HPDE6-E6E7 (cell line): ENCODE data around the gene PFN4.
"Not testable (repeated sequence)": the region's sequence is repeated elsewhere in the genome, so short reads cannot be mapped to it uniquely, and the experiment has no call there.

Experiments
- DNase-seq: peaks from one replicate; pipeline ENCODE4 v3.0.0; 2011; ENCODE audit warnings: missing footprints; ENCODE audit errors: extremely low spot score

Gene PFN4

GRCh38 chr2:24123195-24123921 is at the start of gene PFN4, which contains the start of gene FAM228B:
Gene PFN4 (minus strand): TSS chr2:24123334. CDS start chr2:24122535, 799 bp downstream.
Gene FAM228B (plus strand): TSS chr2:24123469. CDS start chr2:24124362, 893 bp downstream.
- peak; percentile 76 for DNase-seq

- DNase-seq, result no peak
Observed at GRCh38 chr2:24169023-24169422, 45.9 kb upstream of the PFN4 start.

DNA sequence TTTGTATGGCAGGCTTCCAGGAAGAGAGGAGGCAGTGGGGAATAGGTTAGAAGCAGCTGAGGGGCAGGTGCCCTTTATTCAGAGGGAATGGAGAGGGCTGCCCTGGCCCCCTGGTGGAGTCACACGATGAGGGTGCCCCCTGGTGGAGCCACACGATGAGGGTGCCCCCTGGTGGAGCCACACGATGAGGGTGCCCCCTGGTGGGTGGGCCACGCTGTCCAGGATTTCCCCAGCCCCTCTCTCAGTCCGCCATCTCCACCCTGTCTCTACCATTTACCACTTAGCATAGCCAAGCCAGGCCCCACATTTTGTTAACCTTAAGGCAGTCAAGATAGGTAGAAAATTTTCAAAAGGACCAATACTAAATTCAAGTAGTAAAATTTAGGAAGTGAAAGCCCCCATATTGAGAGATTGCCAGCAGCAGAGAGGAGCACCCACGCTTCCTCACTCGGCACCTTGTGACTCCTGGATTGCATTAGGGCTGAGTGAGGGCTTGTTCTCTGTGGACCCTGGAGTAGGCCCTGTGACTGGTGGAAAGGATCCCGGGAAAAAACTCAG is 41.4 kb upstream of the PFN4 start:
- DNase-seq, result peak; percentile 47

DNA sequence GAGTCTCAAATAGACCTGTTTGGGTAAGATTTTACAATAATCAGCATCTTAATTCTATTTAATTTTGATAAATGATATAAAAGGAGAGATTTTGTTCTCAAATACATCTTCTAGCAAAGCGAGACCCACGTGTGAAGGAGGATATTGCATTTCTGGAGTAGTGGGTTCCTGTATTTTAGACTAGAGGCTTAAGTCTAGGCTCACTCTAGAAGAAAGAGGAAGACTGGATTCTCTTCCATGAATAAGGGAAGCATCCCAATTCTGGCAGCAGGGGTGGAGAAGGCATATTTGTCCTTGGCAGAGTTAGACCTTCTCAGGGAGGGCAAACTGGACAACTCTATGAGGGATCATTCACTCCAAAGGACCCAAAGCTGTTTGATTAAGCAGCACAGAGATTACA is 40.5 kb upstream of the PFN4 start:
- DNase-seq, result no peak

DNA sequence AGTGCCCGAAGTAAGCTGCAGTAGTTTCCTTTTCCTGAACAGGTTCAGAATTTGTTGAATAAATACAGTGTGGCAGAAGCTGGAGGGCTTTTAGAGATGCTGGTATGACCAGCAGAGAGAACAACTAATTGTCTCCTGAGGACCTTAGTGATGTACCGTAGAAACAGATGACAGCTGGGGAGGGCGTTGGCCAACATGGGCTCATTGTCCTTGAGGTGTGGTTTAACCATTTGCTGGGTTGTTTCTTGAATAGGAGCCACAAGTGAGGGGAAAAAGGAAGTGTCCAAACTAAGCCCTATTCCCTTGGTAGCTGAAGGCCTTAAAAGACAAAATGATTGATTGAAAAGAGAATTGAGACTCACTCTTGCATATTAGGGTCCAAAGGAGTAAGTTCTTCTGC is 40.1 kb upstream of the PFN4 start:
- no peak for DNase-seq

GRCh38 chr2:24162494-24162893 is 39.4 kb upstream of the PFN4 start:
- no peak for DNase-seq

DNA sequence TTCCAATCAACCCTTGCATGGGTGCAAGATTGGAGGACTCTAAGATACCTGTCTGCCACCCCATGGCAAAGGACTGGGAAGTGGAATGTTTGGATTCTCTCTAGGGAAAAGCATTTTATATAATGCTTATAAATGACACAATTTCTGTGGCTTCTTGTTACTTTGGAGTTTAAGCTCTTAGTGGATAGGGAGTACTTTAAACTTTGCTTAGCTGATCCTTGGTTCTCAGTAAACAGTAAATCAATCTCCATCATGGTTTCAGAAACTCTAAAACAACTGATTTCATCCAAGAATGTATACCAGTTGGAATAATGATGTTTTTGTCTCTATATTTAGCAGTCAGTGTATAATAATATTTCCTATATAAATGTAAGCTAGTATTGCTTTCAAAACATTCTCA is 37.6 kb upstream of the PFN4 start:
- DNase-seq, result no peak

GRCh38 chr2:24159708-24160107 is 36.6 kb upstream of the PFN4 start:
- DNase-seq, result no peak

GRCh38 chr2:24158131-24158530 is 35.0 kb upstream of the PFN4 start:
- DNase-seq, result no peak

DNA sequence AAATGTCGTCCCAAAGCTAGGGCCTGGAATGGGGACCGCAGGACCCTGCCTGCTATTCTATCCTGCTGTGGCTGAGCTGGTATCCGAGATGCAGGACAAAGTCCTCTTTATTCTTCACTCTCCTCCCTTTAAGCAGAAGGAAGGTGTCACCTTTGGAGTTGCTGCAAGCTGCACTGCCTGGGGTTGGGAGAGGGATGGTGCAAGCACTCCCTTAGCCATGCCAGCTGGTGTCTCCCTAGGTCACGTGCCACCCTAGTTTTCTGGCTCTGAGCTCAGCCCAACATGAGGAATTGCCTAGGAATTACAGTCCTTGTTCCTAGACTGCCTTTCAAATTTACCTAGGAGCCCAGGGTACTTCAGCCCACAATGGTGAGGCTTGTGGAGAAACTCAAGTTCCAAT is 30.3 kb upstream of the PFN4 start:
- no peak for DNase-seq

- no peak for DNase-seq
Observed at GRCh38 chr2:24152413-24153197, 29.5 kb upstream of the PFN4 start.

GRCh38 chr2:24147364-24147763 is 24.2 kb upstream of the PFN4 start:
- no peak for DNase-seq

DNA sequence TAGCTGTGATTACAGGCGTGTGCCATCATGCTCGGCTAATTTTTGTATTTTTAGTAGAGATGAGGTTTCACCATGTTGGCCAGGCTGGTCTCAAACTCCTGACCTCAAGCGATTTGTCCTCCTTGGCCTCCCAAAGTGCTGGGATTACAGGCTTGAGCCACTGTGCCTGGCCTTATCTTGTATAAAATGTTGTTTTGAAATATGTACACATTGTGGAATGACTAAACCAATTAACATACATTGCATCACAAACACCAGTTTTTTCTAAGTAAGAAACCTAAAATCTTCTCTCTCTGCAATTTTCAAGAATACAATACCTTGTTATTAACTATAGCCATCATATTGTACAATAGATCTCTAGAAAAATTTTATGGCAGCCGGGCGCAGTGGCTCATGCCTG is 17.2 kb upstream of the PFN4 start:
- DNase-seq, result not testable (repeated sequence)

DNA sequence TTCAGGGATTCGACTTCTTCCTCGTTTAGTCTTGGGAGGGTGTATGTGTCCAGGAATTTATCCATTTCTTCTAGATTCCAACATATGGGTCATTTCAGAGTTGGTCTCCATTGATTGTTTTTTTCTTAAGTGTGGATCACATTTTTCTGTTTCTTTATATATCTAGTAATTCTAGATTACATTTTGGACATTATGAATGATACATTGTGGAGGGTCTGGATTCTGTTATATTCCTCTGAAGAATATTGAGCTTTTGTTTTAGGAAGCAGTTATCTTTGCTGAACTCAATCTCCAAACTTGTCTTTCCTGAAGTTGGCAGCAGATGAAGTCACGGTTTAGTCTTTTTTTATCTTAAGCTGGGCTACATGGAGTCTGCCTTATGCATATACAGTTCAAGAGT is 9.4 kb upstream of the PFN4 start:
- no peak for DNase-seq

GRCh38 chr2:24125956-24126355 is 2.8 kb upstream of the PFN4 start:
- no peak for DNase-seq

- no peak for DNase-seq
Observed at GRCh38 chr2:24123922-24124580, 917 bp upstream of the PFN4 start.

DNA sequence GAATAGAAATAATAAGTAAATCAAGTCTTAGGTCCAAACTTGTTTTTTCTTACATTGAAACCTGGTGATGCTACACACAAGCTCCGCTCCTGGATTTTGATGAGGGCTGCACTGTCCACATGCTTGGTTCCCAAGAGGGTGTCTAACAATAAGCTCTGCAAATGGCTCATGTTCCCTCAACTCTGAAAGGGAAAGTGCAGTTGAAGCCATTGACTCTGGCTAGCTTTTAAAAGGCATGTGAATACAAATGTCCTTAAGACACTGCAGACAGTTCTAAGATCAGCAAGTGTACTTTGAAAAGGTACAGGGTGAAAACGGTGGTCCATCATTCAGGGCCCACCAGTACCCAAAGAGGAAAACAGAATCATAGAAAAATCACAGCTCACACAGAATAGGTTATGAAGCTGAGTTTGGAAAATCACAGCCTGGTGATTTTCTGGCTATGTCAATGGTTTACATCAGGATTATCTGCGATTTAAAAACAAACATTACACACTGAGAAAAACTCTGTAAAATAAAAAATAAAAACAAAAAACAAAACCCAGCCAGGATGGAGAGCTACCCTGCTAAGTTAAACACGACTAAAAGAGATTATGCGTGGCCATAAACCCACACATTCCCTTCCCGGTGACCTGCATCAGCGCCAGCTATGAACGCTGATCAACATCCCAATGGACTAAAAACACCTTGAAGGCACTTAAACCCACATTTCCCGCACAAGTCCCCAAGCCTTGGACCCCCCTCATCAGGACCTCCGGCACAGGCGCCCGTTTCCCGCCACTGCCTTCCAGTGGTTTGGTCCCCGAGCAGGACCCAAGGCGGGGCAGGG is 554 bp downstream of the PFN4 start:
- no peak for DNase-seq

DNA sequence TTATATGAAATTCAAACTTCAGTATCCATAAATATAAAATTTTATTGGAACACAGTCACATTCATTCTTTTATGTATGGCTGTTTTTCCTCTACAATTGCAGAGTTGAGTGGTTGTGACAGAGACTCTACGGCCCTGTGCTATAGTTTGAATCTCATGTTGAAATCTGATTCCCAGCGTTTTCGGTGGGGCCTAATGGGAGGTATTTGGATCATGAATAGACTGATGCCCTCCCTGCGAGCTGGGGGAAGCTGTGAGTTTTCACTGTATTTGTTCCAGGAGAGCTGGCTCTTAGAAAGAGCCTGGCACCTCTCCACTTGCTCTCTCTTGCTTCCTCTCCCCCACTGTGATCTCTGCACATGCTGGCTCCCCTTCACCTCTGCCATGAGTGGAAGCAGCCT is 1.7 kb downstream of the PFN4 start:
- DNase-seq, result no peak

- no peak for DNase-seq
Observed at GRCh38 chr2:24121066-24121465, 2.1 kb downstream of the PFN4 start.

- DNase-seq, result no peak
Observed at GRCh38 chr2:24117902-24118301, 5.2 kb downstream of the PFN4 start.

DNA sequence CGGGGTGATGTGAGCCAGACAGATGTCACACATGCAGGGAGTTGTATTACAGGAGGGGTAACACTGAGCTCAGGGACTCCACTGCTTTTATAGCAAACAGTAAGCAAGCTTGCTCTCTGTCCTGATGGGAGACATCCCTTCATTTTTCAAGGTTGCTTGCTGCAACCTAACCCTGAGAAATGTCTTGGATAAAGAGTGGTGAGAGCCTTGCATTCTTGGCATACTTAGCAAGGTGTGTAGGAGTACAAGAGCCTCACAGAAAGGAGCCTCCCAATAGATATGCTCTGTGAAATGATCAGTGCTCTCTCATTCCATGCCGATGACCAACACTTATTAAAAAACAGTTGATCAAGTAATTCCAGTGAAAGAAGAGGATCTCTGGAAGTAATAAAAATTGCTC is 8.1 kb downstream of the PFN4 start:
- no peak for DNase-seq
